Measurements from ENCODE around the gene PTPRD. TPM values are rescaled to one million over a fixed set of nuclear protein-coding genes. Genes with fewer than 3 reads are reported as not detected.

PTPRD gene
- total and polyA plus RNA-seq, 10 donors = 0.08 to 11.7 (median 2.9) TPM

GRCh38 chr9:9881692-9882091 is 731.1 kb downstream of the PTPRD start:
- WGBS, 5 donors = 85 to 96% (median 95%) methylated on average over 2 of the region's 2 CpGs
- intact Hi-C loops (cut with DNase I; ENCODE audit: low total_unique reads) = no loop called here
- DNase-seq = no peak
- H3K9me3 ChIP-seq = no peaks in the 10 kb centered on the region
- TF ChIP-seq POLR2AphosphoS5 (IDR thresholded peaks at IDR 0.05) (no peak), CTCF (IDR thresholded peaks at IDR 0.05 in 8 of 11, conservative IDR thresholded peaks at IDR 0.05 in 3 of 11) (no peak), POLR2A (IDR thresholded peaks at IDR 0.05) (no peak)
- no peaks in the 10 kb centered on the region for H3K36me3 ChIP-seq
- no peak overlapping the region for H3K4me3 ChIP-seq
- H3K27ac ChIP-seq = no peak overlapping the region
- no peaks in the 10 kb centered on the region for H3K4me1 ChIP-seq
- H3K27me3 ChIP-seq (replicated peaks in 1 of 7) = no peaks in the 10 kb centered on the region

- no peaks in the 10 kb centered on the region for H3K27me3 ChIP-seq (replicated peaks in 1 of 7)
- H3K4me3 ChIP-seq = no peak overlapping the region
- TF ChIP-seq POLR2AphosphoS5 (IDR thresholded peaks at IDR 0.05) = no peak
- no peak overlapping the region for H3K27ac ChIP-seq
- intact Hi-C loops (cut with DNase I; ENCODE audit: low total_unique reads) = no loop called here
- H3K36me3 ChIP-seq = no peaks in the 10 kb centered on the region
- WGBS, 5 donors = 21 to 35% (median 23%) methylated on average over 3 of the region's 3 CpGs
- no peaks in the 10 kb centered on the region for H3K4me1 ChIP-seq
- no peak for DNase-seq
- H3K9me3 ChIP-seq = no peaks in the 10 kb centered on the region
These were observed 738.5 kb downstream of the PTPRD start for GRCh38 chr9:9874270-9874669.

- 39 to 52% (median 45%) methylated on average over 3 of the region's 3 CpGs for WGBS, 5 donors
- no peaks in the 10 kb centered on the region for H3K27me3 ChIP-seq (replicated peaks in 1 of 7)
- H3K4me1 ChIP-seq = no peaks in the 10 kb centered on the region
- no peak for DNase-seq
- H3K36me3 ChIP-seq = no peaks in the 10 kb centered on the region
- H3K27ac ChIP-seq = no peak overlapping the region
- no peak overlapping the region for H3K4me3 ChIP-seq
- intact Hi-C loops (cut with DNase I; ENCODE audit: low total_unique reads) = no loop called here
- no peaks in the 10 kb centered on the region for H3K9me3 ChIP-seq
- no peak for TF ChIP-seq POLR2A (IDR thresholded peaks at IDR 0.05)
- no peak for TF ChIP-seq POLR2AphosphoS5 (IDR thresholded peaks at IDR 0.05)
- TF ChIP-seq CTCF (IDR thresholded peaks at IDR 0.05 in 8 of 11, conservative IDR thresholded peaks at IDR 0.05 in 3 of 11) = no peak
These were observed 750.5 kb downstream of the PTPRD start for GRCh38 chr9:9862235-9862810.

- H3K4me1 ChIP-seq = no peaks in the 10 kb centered on the region
- intact Hi-C loops (cut with DNase I; ENCODE audit: low total_unique reads) = no loop called here
- H3K27me3 ChIP-seq (replicated peaks in 1 of 7) = no peaks in the 10 kb centered on the region
- TF ChIP-seq CTCF (IDR thresholded peaks at IDR 0.05 in 8 of 11, conservative IDR thresholded peaks at IDR 0.05 in 3 of 11) (no peak), POLR2A (IDR thresholded peaks at IDR 0.05) (no peak), POLR2AphosphoS5 (IDR thresholded peaks at IDR 0.05) (no peak)
- no peaks in the 10 kb centered on the region for H3K36me3 ChIP-seq
- no peak overlapping the region for H3K27ac ChIP-seq
- H3K4me3 ChIP-seq = no peak overlapping the region
- peak; percentile 54 for DNase-seq
- 65 to 77% (median 70%) methylated on average over 14 to 15 of the region's 15 CpGs for WGBS, 5 donors
- no peaks in the 10 kb centered on the region for H3K9me3 ChIP-seq
These were observed 757.4 kb downstream of the PTPRD start for GRCh38 chr9:9855177-9856078.
